H1 (cell line): ENCODE data around the gene CYB561D2. TPM values are rescaled to one million over a fixed set of nuclear protein-coding genes. Genes with fewer than 3 reads are reported as not detected.

Experiments used
- CTCF ChIA-PET: fragments of 300-600 bp; sonication (Branson Sonifier 250); formaldehyde crosslinking; loops from one replicate; lab custom pipeline; 2021; ENCODE audit not compliant: partially characterized antibody; lab: Charles Lee
- POLR2A ChIA-PET: fragments of 300-600 bp; sonication (Branson Sonifier 250); formaldehyde crosslinking; loops from one replicate; lab custom pipeline; 2021; ENCODE audit warnings: inconsistent platforms; ENCODE audit not compliant: partially characterized antibody; lab: Charles Lee
- DNase-seq, 2 experiments: peaks; one replicate each; pipeline versions ENCODE4 v3.0.0 to v3.0.0-alpha.2; 2010 to 2022; ENCODE audit warnings: low spot score in 2 of 2, low read depth in 1 of 2, mixed read lengths in 1 of 2
- FAIRE-seq: peaks from 2 replicates; lab custom pipeline; 2011; peaks lifted over from hg19 to GRCh38; lab: Jason Lieb, UNC
- H2AFZ ChIP-seq: 2 replicates; pipeline ENCODE4 v1.8.1; 2012; ENCODE audit warnings: low read length, inconsistent platforms
- H2AK5ac ChIP-seq: 2 replicates; pipeline ENCODE4 v1.6.1; 2013; ENCODE audit warnings: low read depth, low read length
- H2BK120ac ChIP-seq: replicated peaks from 2 replicates; pipeline ENCODE3; 2013; ENCODE audit warnings: low read depth, low read length, inconsistent platforms
- H2BK12ac ChIP-seq: 2 replicates; pipeline ENCODE4 v1.6.1; 2013; ENCODE audit warnings: low read depth, low read length
- H2BK15ac ChIP-seq: 2 replicates; pipeline ENCODE4 v1.6.1; 2013; ENCODE audit warnings: low read length
- H2BK20ac ChIP-seq: 2 replicates; pipeline ENCODE4 v1.6.1; 2013; ENCODE audit warnings: low read length
- H2BK5ac ChIP-seq: 2 replicates; pipeline ENCODE4 v1.6.1; 2013; ENCODE audit warnings: low read depth, low read length
- H3K14ac ChIP-seq: 2 replicates; pipeline ENCODE4 v1.6.1; 2013; ENCODE audit warnings: inconsistent platforms; ENCODE audit not compliant: insufficient read length
- H3K18ac ChIP-seq: 2 replicates; pipeline ENCODE4 v1.6.1; 2013; ENCODE audit warnings: low read length; ENCODE audit errors: extremely low read depth
- H3K23ac ChIP-seq: 2 replicates; pipeline ENCODE4 v1.6.1; 2013; ENCODE audit warnings: inconsistent platforms; ENCODE audit not compliant: insufficient read length
- H3K23me2 ChIP-seq: 2 replicates; pipeline ENCODE4 v1.6.1; 2013; ENCODE audit warnings: low read depth, low read length
- H3K27ac ChIP-seq: 2 replicates; pipeline ENCODE4 v1.6.1; 2011; ENCODE audit warnings: low read depth, low read length, inconsistent platforms
- H3K27me3 ChIP-seq, 4 experiments: replicated peaks in 1 of 4; 1 replicate in 1 of 4; 2 replicates in 3 of 4; pipeline versions ENCODE4 v1.6.1 to v1.8.1; 2011 to 2013; ENCODE audit warnings: low read length in 3 of 4, mild to moderate bottlenecking in 3 of 4, inconsistent platforms in 2 of 4, mixed read lengths in 2 of 4, moderate library complexity in 1 of 4; ENCODE audit not compliant: control insufficient read depth in 3 of 4, insufficient read depth in 3 of 4; ENCODE audit errors: extremely low read depth in 1 of 4
- H3K36me3 ChIP-seq, 4 experiments: 2 replicates each; pipeline versions ENCODE4 v1.6.1 to v1.8.1; 2011 to 2013; ENCODE audit warnings: mild to moderate bottlenecking in 4 of 4, low read length in 3 of 4, moderate library complexity in 2 of 4, control low read depth in 1 of 4, inconsistent platforms in 1 of 4; ENCODE audit not compliant: insufficient read depth in 4 of 4, control insufficient read depth in 2 of 4
- H3K4ac ChIP-seq: replicated peaks from 2 replicates; pipeline ENCODE3; 2013; ENCODE audit warnings: low read length, low read depth, mixed read lengths, inconsistent platforms; ENCODE audit not compliant: insufficient read length
- H3K4me1 ChIP-seq, 4 experiments: replicated peaks in 1 of 4; 1 replicate in 1 of 4; 2 replicates in 3 of 4; pipeline versions ENCODE4 v1.6.1 to v1.8.1; 2011 to 2013; ENCODE audit warnings: low read length in 3 of 4, inconsistent platforms in 2 of 4, mixed read lengths in 1 of 4; ENCODE audit not compliant: insufficient read depth in 4 of 4, control insufficient read depth in 3 of 4
- H3K4me2 ChIP-seq, 2 experiments: 2 replicates each; pipeline versions ENCODE4 v1.6.1 to v1.8.1; 2011 to 2013; ENCODE audit warnings: low read depth in 2 of 2, low read length in 2 of 2, control low read depth in 1 of 2, inconsistent platforms in 1 of 2, mild to moderate bottlenecking in 1 of 2; ENCODE audit not compliant: insufficient read depth in 1 of 2
- H3K4me3 ChIP-seq, 4 experiments: fragments of 200-600, 300-600 bp in 1 of 4; sonication (generic), shearing (Covaris generic), sonication (Bioruptor Twin) in 1 of 4; 2 replicates each; pipeline versions ENCODE4 v1.5.1 to v1.8.1; 2011 to 2016; ENCODE audit warnings: low read length in 4 of 4, low read depth in 3 of 4, control low read depth in 2 of 4, inconsistent platforms in 2 of 4, mild to moderate bottlenecking in 2 of 4, mixed read lengths in 1 of 4, moderate library complexity in 1 of 4; ENCODE audit not compliant: insufficient read depth in 2 of 4; ENCODE audit errors: extremely low read depth in 1 of 4
- H3K56ac ChIP-seq: replicated peaks from 2 replicates; pipeline ENCODE3; 2013; ENCODE audit warnings: low read depth, mild to moderate bottlenecking, mixed read lengths, low read length, inconsistent platforms; ENCODE audit not compliant: insufficient read length
- H3K79me1 ChIP-seq: 2 replicates; pipeline ENCODE4 v1.6.1; 2013; ENCODE audit warnings: low read depth, low read length, control low read depth
- H3K79me2 ChIP-seq, 2 experiments: 2 replicates each; pipeline versions ENCODE4 v1.6.1 to v1.8.1; 2012 to 2013; ENCODE audit warnings: low read length in 2 of 2, mild to moderate bottlenecking in 2 of 2, inconsistent platforms in 1 of 2; ENCODE audit not compliant: insufficient read depth in 2 of 2, control insufficient read depth in 1 of 2
- H3K9ac ChIP-seq, 4 experiments: replicated peaks in 1 of 4; 1 replicate in 1 of 4; 2 replicates in 3 of 4; pipeline versions ENCODE4 v1.6.1 to v1.8.1; 2011 to 2013; ENCODE audit warnings: low read depth in 3 of 4, low read length in 3 of 4, control low read depth in 2 of 4, mild to moderate bottlenecking in 2 of 4, moderate library complexity in 2 of 4, inconsistent platforms in 1 of 4; ENCODE audit errors: extremely low read depth in 1 of 4
- H3K9me3 ChIP-seq, 2 experiments: 2 replicates each; pipeline versions ENCODE4 v1.6.1 to v1.8.1; 2012 to 2013; ENCODE audit warnings: mild to moderate bottlenecking in 2 of 2, moderate library complexity in 2 of 2, control low read depth in 1 of 2, inconsistent platforms in 1 of 2, low read depth in 1 of 2, low read length in 1 of 2, mixed read lengths in 1 of 2; ENCODE audit not compliant: insufficient read depth in 2 of 2
- H4K20me1 ChIP-seq, 2 experiments: replicated peaks in 1 of 2; 2 replicates each; pipeline versions ENCODE3 to v1.8.1; 2011 to 2013; ENCODE audit warnings: inconsistent platforms in 2 of 2, low read length in 2 of 2, mild to moderate bottlenecking in 1 of 2; ENCODE audit not compliant: insufficient read depth in 2 of 2, control insufficient read depth in 1 of 2
- H4K5ac ChIP-seq: 2 replicates; pipeline ENCODE4 v1.6.1; 2013; ENCODE audit warnings: low read length, low read depth, mixed read lengths, inconsistent platforms; ENCODE audit not compliant: insufficient read length
- H4K8ac ChIP-seq: 2 replicates; pipeline ENCODE4 v1.8.0; 2013; ENCODE audit warnings: mild to moderate bottlenecking, moderate library complexity, low read length, inconsistent platforms; ENCODE audit not compliant: insufficient read depth; ENCODE audit errors: extremely low read depth
- H4K91ac ChIP-seq: replicated peaks from 2 replicates; pipeline ENCODE3; 2013; ENCODE audit warnings: low read length, mixed read lengths, inconsistent platforms; ENCODE audit not compliant: insufficient read length
- POLR2AphosphoS5 ChIP-seq: IDR thresholded peaks from 2 replicates; pipeline ENCODE4 v1.6.1; 2011; ENCODE audit warnings: low read depth, low read length
- WGBS, 2 experiments: shearing (Covaris generic) in 1 of 2; methylation state at CpG; one replicate each; pipeline versions ENCODE4 v1.1.6 to v1.1.7; 2013 to 2015; ENCODE audit warnings: low lambda C conversion rate in 2 of 2, mixed read lengths in 2 of 2, inconsistent platforms in 1 of 2, low coverage in 1 of 2, missing lambda C conversion rate in 1 of 2; ENCODE audit not compliant: insufficient replicate concordance in 2 of 2, insufficient coverage in 1 of 2, insufficient read length in 1 of 2; ENCODE audit errors: extremely low coverage in 1 of 2, missing lambda C conversion rate in 1 of 2; 5-methylcytosine and 5-hydroxymethylcytosine counted together
- polyA plus RNA-seq, 7 experiments: library from polyadenylated mRNA; depleted of rRNA in 3 of 7; stranded (reverse) in 5 of 7; unstranded in 2 of 7; fragments of >200 nt in 5 of 7; fragments of 200-250 nt in 2 of 7; gene quantifications; 1 replicate in 5 of 7; 2 replicates in 1 of 7; 4 replicates in 1 of 7; pipeline versions ENCODE4 v1.2.1 to v1.2.3, GENCODE V29; 2011 to 2013; ENCODE audit warnings: missing spikeins in 2 of 7, mixed read lengths in 2 of 7
- total RNA-seq: library from RNA; stranded (reverse); fragmentation: NEBNext Ultra II Directional; extraction: Animal tissue kit (Norgen Biotek cat#: 25700); gene quantifications from 2 replicates; pipeline ENCODE4 v1.2.1, GENCODE V29; 2021
- TF ChIP-seq, protein P1 (sequence below): IDR thresholded peaks from 2 replicates; pipeline ENCODE4 v1.6.1; 2012; ENCODE audit warnings: inconsistent platforms
- TF ChIP-seq, protein P2 (sequence below): IDR thresholded peaks from 2 replicates; pipeline ENCODE4 v1.6.1; 2012; ENCODE audit warnings: inconsistent platforms

CYB561D2 gene
- total and polyA plus RNA-seq, 2 of the 8 experiments (the other 6 are each of a cell fraction or from before 2014, with no cell fraction given): 9.8 to 34.0 TPM

DNA sequence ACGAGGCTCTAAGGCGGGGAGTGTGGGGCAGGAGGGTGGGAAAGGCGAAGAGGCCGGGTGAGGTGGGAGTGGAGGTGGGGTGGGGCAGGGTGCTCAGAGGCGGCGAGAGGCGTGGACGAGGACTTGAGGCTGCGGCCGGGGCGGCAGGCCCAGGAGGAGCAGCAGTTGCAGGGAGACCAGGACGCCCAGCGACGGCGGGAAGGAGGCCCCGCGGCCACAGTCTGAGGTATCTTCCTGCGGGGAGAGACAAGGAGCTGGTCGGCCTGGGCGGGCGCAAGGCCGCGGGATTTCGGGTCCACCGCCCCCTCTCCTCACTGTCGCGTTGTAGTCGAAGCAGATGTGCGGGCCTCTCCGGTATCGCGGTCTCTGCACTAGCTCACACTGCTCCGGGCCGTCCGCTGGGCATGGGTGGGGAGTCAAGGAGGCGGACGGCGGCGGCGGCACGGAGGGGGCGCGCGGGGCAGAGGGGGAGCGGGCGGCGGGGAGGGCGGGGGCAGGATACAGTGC, 14.0 kb downstream of the CYB561D2 start:
- Histone ChIP-seq H3K36me3 (no peaks in the 10 kb centered on the region), H3K4me3 (peak overlapping the region; percentile 43 to 68 (median 50)), H4K5ac (no peak overlapping the region), H2BK12ac (no peak overlapping the region), H3K4ac (peak overlapping the region; percentile 58), H4K91ac (peak overlapping the region; percentile 25), H2BK15ac (no peak overlapping the region), H3K9me3 (no peaks in the 10 kb centered on the region), H2AK5ac (no peak overlapping the region), H3K79me2 (no peaks in the 10 kb centered on the region), H4K8ac (peak overlapping the region; percentile 76; the same call in 1 of the 2 replicates), H3K79me1 (0 out of 2 replicates have a peak, but pooled peaks cover 2% of the 10 kb centered on the region), H4K20me1 (peaks cover 0 to 2% of the 10 kb centered on the region in 2 experiments), H2AFZ (no peak overlapping the region; the same call in 1 of the 2 replicates), H2BK20ac (no peak overlapping the region), H3K4me2 (peak overlapping the region; percentile 72 to 76), H3K14ac (no peak overlapping the region), H3K9ac (peak overlapping the region; percentile 5 to 58 (median 43); a peak in 6 of 7 replicates), H3K23ac (no peak overlapping the region), H3K4me1 (peaks cover 0 to 15% (median 10%) of the 10 kb centered on the region in 4 experiments; a peak in 6 of 7 replicates), H3K27ac (no peak overlapping the region), H3K56ac (peak overlapping the region; percentile 11), H3K23me2 (peaks cover 13% of the 10 kb centered on the region; the same call in 1 of the 2 replicates), H2BK120ac (no peak overlapping the region), H2BK5ac (no peak overlapping the region), H3K18ac (no peak overlapping the region; the same call in 1 of the 2 replicates), H3K27me3 (peaks cover 0 to 5% (median 2%) of the 10 kb centered on the region in 4 experiments; a peak in 3 of 7 replicates)
- no peak for DNase-seq
- ChIA-PET CTCF (interaction anchor here (1.0 to 4.5 kb wide), 8 partner anchors 8 to 187 kb away, joined by 3 to 18 read pairs (median 4); partner anchors contain the start of gene RASSF1), POLR2A (interaction anchor here (0.7 to 2.5 kb wide), 6 partner anchors 11 to 1604 kb away, joined by 3 to 22 read pairs (median 4); partner anchors contain the start of genes CYB561D2 and NPRL2)
- 7% methylated on average over 24 of the region's 48 CpGs; no CpG with 5 or more reads in 1 of the 2 experiments for WGBS, 2 experiments
- TF ChIP-seq POLR2AphosphoS5: 0 out of 2 replicates have a peak, but pooled peaks have one; percentile 21
- TF ChIP-seq, protein P1, sequence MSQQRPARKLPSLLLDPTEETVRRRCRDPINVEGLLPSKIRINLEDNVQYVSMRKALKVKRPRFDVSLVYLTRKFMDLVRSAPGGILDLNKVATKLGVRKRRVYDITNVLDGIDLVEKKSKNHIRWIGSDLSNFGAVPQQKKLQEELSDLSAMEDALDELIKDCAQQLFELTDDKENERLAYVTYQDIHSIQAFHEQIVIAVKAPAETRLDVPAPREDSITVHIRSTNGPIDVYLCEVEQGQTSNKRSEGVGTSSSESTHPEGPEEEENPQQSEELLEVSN: peak; percentile 53; the same call in 1 of the 2 replicates
- TF ChIP-seq, protein P2, sequence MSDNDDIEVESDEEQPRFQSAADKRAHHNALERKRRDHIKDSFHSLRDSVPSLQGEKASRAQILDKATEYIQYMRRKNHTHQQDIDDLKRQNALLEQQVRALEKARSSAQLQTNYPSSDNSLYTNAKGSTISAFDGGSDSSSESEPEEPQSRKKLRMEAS: no peak
- FAIRE-seq: no peak
